ENCODE results near the gene PTPRN2.

PTPRN2 gene

DNA sequence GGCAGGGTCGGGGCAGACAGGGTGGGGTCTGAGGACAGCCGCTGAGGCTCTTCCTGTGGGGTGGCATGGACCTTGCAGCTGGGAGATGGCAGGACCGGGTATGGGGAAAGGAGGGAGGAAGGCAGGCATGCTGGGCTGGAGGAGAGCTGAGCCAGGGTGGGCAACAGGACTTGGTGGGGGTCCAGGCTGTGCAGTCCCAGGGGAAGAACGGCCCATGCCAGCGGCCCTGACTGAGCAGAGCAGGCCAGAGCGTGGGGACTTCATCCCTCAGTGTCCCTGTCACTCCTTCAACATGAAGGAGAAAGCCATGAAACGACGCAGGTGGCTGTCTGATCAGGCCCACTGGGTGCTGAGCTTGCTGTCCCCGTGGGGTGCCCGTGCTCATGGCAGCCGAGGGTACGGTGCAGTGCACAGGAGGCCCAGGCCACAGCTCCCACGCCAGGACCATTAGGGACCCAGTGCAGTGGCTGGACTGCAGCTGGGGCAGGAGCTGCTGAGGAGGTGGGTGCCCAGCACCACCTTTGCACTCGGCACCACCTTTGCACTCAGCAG lies 519.6 kb downstream of the PTPRN2 start:
- DNase-seq (ENCODE audit: low spot score): no peak

DNA sequence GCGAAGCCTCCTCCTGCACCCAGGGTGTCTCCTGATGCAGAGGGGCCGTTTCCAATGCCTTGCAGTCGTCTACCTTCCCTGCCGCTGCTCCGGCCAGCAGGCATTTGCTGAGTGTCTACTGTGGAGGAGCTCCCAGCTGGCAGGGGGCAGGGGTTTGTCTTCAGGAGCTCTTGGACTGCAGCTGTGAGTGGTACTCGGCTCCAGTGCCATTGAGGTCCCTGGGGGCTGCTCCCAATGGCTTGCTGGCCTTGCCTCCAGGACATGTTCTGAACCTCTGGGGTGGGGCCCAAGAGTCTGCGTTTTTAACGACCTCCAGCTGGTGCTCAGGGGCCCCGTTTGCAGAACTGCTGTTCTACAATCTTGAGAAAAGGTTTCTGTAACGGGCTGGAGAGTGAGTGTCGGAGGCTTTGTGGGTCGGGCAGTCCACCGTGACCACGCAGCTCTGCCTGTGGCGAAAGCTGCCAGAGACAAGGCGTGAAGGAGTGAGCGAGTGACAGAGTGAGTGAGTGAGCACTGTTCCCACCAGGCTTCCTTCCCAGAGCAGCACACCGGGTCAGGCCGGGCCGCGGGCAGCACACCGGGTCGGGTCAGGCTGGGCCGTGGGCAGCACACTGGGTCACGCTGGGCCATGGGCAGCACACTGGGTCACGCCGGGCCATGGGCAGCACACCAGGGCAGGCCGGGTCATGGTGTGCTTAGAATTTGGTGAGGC lies 520.2 kb downstream of the PTPRN2 start:
- DNase-seq (ENCODE audit: low spot score): no peak

DNA sequence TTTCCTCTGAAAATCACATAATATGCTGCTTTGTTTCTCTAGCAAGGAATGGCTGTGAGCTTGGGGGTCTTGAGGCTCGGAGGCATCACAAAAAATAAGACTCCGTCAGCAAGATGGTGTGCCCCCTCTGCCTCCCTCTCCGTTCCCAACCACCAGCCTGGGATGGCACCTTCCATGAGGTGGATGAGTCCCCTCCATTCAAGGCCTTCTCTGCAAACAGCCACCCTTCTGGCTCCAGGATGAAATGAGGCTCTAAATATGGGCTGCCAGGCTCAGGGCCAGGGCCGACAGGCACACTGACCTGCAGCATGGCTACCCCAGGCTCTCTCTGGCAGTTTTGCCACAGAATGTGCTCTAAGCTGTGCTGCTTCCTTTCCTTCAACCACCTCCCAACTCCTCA lies 521.5 kb downstream of the PTPRN2 start:
- no peak for DNase-seq (ENCODE audit: low spot score)

DNA sequence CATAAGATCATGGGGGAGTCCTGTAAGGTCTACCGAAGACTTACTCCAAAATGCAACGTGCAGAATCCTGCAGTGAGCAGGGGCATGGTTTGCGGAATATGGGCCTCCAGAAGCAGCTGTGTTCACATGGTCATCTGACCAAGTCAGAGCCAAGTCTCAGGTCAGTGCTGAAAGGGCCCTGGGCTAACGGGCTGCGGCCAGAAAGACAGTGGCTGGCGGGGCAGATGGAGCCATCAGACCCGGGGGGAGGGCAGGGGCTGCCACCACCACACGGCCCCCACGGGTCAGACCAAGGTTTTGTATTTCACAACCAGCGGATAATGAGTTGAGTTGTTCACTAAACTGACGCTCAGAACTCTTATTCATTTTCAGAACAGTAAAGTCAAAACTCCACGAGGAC lies 522.3 kb downstream of the PTPRN2 start:
- no peak for DNase-seq (ENCODE audit: low spot score)

DNA sequence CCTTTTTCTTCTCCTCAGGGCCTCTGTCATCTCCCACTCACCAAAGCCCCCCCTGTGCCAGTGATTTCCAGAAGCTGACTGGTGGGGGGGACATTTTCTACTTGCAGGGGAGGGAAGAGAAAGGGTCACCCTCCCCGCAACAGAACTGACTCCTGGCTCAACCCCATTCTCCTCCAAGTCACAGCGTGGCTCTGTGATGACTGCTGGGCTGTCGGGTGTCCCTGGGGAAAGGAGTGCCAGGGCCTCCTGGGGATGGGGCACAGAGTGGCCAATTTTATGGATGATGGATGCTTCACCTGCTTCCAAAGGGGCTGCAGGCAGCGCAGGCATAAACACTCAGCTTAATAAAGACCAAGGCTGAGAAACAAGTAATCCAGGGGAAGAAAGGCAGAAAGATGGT lies 523.0 kb downstream of the PTPRN2 start:
- no peak for DNase-seq (ENCODE audit: low spot score)

DNA sequence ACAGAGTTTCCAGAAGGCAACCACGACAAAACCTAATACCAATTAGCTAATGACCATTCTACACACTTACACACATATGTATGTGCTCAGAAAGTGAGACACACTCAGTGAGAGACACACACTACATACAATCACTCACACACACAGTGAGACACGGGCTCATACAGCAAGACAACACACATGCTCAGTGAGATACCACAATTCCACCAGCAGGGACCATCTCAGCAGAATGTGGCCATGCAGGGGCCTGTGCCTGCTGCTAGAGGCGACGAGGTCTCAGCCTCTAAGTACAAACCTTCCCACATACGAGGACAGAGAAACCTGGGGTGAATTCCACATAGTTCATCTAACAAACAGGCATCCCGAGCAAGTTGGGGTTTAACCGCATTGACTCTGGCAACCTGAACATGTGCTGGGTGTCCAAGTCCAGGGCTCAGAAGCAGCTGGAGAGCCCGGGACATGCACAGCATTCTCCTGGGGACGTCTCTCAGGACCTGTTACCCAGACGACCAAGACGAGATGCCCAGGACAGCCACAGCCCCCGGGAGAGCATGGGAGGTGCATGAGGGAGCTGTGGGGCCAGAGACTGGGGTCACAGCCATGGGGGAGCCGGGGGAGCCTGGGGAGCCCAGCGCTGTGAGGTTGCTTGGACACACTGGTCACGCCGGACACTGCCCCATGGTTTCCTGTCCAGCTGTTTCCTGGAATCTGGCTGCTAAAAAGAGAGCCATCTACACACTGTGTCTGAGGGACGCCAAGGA lies 523.6 kb downstream of the PTPRN2 start:
- no peak for DNase-seq (ENCODE audit: low spot score)

DNA sequence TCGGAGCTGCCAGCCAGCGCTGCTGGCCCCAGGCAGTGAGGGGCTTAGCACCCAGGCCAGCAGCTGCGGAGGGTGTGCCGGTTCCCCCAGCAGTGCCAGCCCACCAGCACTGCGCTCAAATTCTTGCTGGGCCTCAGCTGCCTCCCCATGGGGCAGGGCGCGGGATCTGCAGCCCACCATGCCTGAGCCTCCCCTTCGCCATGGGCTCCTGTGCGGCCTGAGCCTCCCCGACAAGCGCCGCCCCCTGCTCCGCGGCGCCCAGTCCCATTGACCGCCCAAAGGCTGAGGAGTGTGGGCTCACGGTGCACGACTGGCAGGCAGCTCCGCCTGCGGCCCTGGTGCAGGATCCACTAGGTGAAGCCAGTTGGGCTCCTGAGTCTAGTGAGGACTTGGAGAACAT lies 525.0 kb downstream of the PTPRN2 start:
- no peak for DNase-seq (ENCODE audit: low spot score)

DNA sequence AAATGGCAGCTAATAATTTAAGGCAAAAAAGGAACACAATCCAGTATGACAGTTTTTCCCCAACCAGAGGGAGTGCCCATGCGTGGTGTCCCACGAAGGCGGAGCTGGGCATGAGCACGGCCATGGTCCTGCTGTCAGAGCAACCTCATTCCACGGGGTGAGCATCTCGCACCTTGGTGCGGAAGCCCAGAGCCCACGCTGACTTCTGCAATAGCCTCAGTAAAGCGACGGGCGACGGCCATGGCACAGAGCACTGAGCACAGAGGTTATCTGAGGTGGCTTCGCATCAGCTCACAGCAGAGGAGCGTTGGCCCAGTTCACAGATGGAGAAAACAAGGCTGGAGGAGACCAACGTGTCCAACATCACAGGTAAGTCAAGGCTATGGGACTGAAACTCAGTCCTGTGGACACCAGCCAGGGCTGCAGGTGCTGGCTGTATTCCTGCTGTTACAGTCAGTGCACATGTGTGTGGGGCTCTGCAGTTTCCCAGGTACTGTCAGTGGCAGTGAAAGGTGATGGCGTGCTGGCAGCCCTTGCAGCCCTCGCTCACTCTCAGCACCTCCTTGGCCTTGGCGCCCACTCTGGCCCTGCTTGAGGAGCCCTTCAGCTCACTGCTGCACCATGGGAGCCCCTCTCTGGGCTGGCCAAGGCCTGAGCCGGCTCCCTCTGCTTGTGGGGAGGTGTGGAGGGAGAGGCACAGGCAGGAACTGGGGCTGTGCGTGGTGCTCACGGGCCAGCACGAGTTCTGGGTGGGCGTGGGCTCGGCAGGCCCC lies 525.6 kb downstream of the PTPRN2 start:
- no peak for DNase-seq (ENCODE audit: low spot score)

DNA sequence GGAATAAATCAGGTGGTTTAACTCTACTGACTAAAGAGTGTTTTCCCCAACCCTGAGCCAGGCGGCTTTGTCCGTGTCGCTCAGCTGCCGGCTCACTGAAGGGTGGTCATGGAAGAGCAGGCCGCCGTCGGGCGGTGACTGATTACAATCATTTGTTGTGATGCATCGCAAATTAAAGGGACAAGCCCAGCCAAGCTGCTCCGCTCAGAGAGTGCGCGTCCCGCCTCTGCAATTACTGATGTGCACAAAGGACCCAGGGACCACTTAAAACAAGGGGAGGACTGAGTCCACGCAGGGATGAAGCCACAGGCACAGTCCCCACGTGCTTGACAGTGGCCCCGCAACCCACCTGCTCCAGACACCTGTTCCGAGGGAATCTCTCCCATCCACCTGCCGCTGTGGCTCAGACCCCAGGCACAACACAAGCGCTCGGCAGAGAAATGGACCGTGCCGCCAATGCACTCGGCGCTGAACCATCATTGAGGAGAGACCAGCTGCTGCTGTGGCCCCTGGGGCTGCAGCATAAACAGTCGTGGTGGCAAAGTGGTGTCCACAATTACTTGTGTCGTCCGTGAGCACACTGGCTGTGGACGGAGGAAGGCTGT lies 526.5 kb downstream of the PTPRN2 start:
- DNase-seq (ENCODE audit: low spot score): no peak

DNA sequence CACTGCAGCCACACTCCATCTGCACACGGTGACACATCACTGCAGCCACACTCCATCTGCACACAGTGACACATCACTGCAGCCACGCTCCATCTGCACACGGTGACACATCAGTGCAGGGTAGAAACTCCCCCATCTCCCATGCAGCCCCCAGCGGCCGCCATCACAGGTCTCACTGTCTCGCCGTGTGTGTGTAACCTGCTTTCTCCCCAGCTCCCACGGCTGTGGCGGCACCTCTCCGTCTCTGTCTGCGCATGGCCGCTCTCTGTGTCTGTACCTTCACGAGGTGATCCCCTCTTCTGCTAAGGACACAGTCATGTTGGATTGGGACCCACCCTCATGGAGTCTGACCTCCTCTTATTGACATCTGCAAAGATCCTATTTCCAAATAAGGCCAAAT lies 527.4 kb downstream of the PTPRN2 start:
- DNase-seq (ENCODE audit: low spot score): no peak

DNA sequence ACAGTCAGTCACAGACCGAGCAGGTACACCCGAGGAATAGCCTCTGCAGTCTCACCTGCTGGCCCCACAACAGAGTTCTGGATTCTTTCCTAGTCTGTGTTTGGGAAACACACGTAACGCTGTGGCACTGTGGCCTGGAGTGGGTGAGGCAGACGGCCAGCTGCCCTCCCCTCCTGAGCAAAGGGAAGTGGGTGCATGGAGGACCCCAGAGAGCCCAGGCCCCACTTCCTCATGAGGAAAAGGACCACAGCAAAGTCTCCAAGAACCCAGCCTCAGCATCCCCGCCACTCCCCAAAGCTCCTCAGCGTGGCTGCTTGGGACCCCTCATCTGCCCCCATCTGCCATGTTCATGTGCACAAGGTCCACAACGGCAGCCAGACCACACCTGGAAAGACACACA lies 530.2 kb downstream of the PTPRN2 start:
- no peak for DNase-seq (ENCODE audit: low spot score)

DNA sequence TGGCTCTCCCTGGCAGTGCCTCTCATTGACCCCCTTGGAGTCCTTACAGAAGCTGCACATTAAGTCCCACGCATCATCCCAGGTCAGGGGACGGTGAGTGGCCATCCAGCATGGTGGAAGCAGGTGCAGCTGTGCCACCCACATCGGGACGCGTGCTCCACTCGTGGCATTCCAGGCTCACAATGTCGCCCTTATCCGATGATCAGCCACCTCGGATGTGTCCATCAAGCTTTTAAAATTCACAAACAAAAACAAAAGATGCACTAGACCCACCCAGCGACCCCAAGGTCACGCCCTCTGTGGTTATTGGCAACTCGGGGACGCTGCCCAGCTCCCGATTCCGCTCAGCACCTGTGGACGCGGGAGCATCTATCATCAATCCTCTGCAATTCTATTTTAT lies 530.9 kb downstream of the PTPRN2 start:
- DNase-seq (ENCODE audit: low spot score): no peak

DNA sequence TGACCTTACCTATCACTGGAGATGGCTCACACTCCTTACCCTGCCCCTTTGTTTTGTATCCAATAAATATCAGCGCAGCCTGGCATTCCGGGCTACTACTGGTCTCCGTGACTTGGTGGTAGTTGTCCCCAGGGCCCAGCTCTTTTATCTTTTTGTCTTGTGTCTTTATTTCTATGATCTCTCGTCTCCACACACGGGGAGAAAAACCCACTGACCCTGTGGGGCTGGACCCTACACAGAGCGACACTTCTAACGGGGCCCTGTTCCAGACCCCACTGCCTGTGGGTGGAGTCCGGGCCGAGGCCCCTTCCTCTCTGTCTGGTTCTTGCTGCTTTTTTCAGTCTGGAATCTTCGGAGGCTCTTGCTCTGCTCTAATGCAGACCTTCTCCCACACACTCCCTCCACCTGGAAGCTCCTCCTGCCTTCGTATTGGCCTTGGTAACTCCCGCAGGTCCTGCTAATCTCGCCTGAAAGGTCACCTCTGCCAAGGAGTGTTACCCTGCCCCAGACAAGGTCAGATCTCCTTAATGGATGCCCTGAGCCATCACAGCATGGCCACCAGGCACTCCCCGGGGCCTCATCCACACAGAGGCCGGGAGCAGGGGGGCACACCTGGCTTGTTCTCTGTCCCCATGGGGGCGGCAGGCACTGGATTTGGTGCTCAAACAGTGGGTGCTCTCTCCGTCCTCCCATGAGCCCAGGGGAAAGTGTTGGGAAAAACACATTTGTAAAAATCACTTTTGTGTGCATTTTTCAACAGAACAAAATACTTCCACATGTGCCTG lies 531.7 kb downstream of the PTPRN2 start:
- DNase-seq (ENCODE audit: low spot score): no peak

DNA sequence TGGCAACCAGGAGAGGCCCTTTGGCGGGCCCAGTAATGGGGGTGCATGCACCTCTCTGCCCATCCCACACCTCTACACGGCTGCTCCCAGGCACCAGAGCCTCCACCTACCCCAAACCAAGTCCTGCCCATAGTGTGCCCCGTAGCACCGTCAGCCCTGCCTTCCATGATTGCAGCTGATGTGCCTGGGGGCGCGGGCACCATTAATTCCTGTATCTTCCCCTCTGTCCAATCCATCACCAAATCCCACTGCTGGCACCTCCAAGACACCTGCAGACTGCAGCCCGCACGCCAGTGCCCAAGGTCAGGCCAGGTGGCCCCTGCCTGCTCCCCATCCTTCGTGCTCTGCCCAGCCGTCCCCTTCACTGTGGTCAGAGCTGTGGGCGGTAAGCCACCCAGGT lies 533.0 kb downstream of the PTPRN2 start:
- no peak for DNase-seq (ENCODE audit: low spot score)

DNA sequence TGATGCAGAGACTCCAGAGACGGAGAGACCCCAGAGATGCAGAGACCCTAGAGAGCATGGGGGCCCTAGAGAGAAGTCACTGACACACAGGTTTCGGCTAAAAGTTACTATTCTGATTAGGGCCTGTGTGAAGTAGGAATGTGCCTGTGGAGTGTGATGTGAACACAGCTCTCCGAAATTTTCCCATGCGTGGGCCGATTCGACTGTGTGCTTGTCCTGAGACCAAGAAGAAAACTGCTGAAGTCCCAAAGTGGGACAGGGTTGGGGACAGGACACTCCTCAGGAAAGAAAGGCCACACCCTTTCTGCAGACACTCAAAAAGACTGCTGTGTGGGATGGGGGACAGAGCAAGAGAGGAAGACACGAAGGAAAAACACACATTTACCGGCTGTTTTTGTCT lies 533.5 kb downstream of the PTPRN2 start:
- DNase-seq (ENCODE audit: low spot score): no peak

DNA sequence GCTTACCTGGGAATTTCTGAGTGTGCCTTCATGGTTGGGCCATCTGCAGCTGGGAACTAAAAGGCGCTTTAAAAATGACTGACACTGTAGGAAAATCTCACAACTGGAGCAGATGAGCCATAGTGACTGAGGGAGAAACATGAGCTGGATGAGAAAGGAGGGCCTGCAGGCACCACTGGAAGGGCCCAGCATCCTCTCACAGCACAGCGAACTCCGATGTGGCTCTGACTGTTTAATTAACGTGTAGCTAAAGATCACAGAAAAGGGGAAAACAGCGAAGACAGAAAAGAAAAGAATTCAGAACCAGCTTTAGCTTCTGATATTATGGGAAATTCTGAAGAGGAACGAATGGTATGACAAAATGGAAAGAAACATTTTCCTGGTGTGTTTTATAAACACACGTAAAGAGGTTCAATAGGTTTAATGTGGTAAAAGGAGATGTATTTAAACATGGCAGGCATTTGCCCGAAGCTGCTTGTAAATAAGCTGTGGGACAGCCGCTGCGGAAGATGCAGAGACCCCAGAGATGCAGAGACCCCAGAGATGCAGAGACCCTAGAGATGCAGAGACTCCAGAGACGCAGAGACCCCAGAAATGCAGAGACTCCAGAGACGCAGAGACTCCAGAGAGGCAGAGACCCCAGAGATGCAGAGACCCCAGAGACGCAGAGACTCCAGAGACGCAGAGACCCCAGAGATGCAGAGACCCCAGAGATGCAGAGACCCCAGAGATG lies 534.3 kb downstream of the PTPRN2 start:
- no peak for DNase-seq (ENCODE audit: low spot score)

DNA sequence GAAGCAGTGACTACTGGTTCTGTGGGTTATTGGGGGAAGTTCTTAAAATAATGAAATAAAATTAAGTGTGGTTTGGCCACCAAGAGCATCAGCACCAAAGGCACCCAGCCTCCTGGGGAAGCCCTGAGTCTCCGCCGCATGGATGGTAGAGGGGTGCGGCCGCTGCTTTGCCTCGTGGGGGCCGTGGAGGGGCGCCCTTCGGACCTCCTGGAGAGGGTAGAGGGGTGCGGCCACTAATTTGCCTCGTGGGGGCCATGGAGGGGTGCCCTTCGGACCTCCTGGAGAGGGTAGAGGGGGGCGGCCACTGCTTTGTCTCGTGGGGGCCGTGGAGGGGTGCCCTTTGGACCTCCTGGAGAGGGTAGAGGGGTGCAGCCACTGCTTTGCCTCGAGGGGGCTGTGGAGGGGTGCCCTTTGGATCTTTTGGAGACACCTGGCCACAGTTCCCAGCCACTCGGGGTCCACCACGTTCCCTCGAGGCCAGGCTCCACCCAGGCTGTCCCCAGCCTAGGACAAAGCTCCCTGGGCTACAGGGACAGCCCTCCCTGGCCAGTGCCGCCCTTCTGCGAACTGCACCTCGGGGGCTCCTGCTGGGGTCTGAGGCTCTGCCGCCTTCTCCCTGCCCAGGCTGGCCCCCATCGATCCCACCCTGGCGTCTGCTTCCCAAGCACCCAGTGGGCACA lies 535.1 kb downstream of the PTPRN2 start:
- no peak for DNase-seq (ENCODE audit: low spot score)

DNA sequence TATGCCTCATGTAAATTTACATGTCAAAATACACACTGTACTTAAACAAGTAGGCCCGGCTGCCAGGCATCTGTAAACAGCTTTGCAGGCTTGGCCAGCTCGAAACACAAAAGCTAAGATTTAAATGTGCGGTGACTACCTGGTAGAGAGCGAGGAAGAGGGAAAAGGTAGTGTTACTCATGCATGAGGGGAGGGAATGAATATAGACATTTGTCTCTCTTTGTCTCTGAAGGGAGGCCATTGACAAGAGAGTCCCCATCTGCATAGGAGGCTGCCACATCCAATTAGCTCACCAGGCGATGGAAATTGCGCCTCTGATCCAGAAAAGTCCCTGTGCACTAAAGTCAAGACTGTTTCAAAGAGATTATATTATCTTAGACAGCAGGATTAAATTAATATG lies 535.8 kb downstream of the PTPRN2 start:
- no peak for DNase-seq (ENCODE audit: low spot score)

DNA sequence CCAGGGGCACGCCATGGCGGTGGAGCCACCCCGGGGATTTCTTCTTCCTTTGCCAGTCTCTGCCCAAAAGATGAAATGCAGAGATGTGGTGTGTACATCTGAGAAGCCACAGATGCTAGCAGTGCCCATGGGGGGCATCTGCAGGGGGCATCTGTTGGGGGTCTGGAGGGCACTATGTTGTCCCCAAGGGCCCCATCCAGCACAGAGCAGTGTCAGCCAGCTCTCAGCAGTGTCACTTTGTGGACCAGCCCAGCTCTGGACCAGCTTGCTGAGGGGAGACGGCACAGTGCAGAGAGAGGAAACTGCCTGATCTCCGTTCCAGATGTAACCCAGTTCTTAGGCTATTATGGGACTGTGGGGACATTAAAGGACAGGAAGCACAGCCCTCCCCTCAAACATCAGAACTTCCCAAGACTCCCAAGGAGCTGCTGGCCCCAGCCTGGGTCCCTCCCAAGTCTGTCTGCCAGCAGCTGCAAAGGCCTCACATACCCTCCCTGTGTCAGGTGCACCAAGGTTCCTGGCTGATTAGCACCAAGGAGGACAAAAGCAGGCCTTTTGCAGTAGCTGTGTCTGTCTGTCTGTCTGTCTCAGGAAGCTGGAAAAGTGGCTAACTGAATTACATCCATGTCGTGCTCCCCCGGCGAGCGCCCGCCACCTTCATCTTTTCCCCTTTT lies 536.5 kb downstream of the PTPRN2 start:
- DNase-seq (ENCODE audit: low spot score): no peak
